A172 (cell line): ENCODE measurements around the gene NCAM1. TPM values are rescaled to one million over a fixed set of nuclear protein-coding genes. Genes with fewer than 3 reads are reported as not detected.
A peak's percentile ranks its signal among the peaks of the same experiment; 100 is the strongest.

Source experiments
- DNase-seq: peaks from one replicate; pipeline ENCODE4 v3.0.0-alpha.2; 2015; ENCODE audit warnings: low spot score
- total RNA-seq: library from RNA; depleted of rRNA; stranded (reverse); fragments of >200 nt; shearing (Covaris generic); gene quantifications from 2 replicates; pipeline ENCODE4 v1.2.3, GENCODE V29; 2014

The NCAM1 gene
- total RNA-seq, 1 experiment from 2014 or later = 9.2 TPM

GRCh38 chr11:113085446-113085845, 124.2 kb downstream of the NCAM1 start:
- DNase-seq = no peak

- no peak for DNase-seq
Observed at GRCh38 chr11:113087706-113088105, 126.5 kb downstream of the NCAM1 start.

- DNase-seq = no peak
Observed at GRCh38 chr11:113090716-113091480, 129.7 kb downstream of the NCAM1 start.

- peak; percentile 10 for DNase-seq
Observed at GRCh38 chr11:113091481-113091780, 130.2 kb downstream of the NCAM1 start.

- DNase-seq = no peak
Observed at GRCh38 chr11:113096648-113097047, 135.4 kb downstream of the NCAM1 start.

GRCh38 chr11:113103932-113104690, 142.9 kb downstream of the NCAM1 start:
- no peak for DNase-seq

GRCh38 chr11:113104691-113105251, 143.6 kb downstream of the NCAM1 start:
- DNase-seq = no peak

GRCh38 chr11:113105592-113105991, 144.4 kb downstream of the NCAM1 start:
- DNase-seq = peak; percentile 32

GRCh38 chr11:113106507-113106906, 145.3 kb downstream of the NCAM1 start:
- DNase-seq = peak; percentile 89

- DNase-seq = peak; percentile 5
Observed at GRCh38 chr11:113110046-113110445, 148.8 kb downstream of the NCAM1 start.

- no peak for DNase-seq
Observed at GRCh38 chr11:113111156-113111555, 149.9 kb downstream of the NCAM1 start.

- no peak for DNase-seq
Observed at GRCh38 chr11:113112307-113112706, 151.1 kb downstream of the NCAM1 start.

- peak; percentile 35 for DNase-seq
Observed at GRCh38 chr11:113113801-113114704, 152.8 kb downstream of the NCAM1 start.

- DNase-seq = no peak
Observed at GRCh38 chr11:113114705-113115027, 153.4 kb downstream of the NCAM1 start.

GRCh38 chr11:113118104-113118503, 156.9 kb downstream of the NCAM1 start:
- no peak for DNase-seq

- DNase-seq = peak; percentile 12
Observed at GRCh38 chr11:113119074-113119473, 157.9 kb downstream of the NCAM1 start.

GRCh38 chr11:113119966-113120736, 158.9 kb downstream of the NCAM1 start:
- no peak for DNase-seq

GRCh38 chr11:113121746-113122145, 160.5 kb downstream of the NCAM1 start:
- no peak for DNase-seq

- no peak for DNase-seq
Observed at GRCh38 chr11:113124006-113124405, 162.8 kb downstream of the NCAM1 start.

- no peak for DNase-seq
Observed at GRCh38 chr11:113124578-113124977, 163.4 kb downstream of the NCAM1 start.

- no peak for DNase-seq
Observed at GRCh38 chr11:113129261-113129992, 168.2 kb downstream of the NCAM1 start.
